ENCODE measurements around the gene INO80E.
"Not testable (repeated sequence)": the region's sequence is repeated elsewhere in the genome, so short reads cannot be mapped to it uniquely, and the experiment has no call there.

INO80E gene

GRCh38 chr16:30016555-30017276 lies 20.7 kb downstream of the INO80E start:
- no peak for ATAC-seq
- TF ChIP-seq CSDC2 (CRISPR knock-in tag; IDR thresholded peaks at IDR 0.05): no peak
- no peak for TF ChIP-seq TCF4 (CRISPR knock-in tag; IDR thresholded peaks at IDR 0.05; ENCODE audit: borderline replicate concordance)
- TF ChIP-seq PPARA (CRISPR knock-in tag; IDR thresholded peaks at IDR 0.05; ENCODE audit: borderline replicate concordance): no peak
- TF ChIP-seq ISL1 (CRISPR knock-in tag; IDR thresholded peaks at IDR 0.05): no peak
- no peak for TF ChIP-seq TSHZ2 (CRISPR knock-in tag; IDR thresholded peaks at IDR 0.05)
- no peak for TF ChIP-seq CREB5 (CRISPR knock-in tag; IDR thresholded peaks at IDR 0.05; ENCODE audit: low read depth)
- no peak for TF ChIP-seq PATZ1 (CRISPR knock-in tag; IDR thresholded peaks at IDR 0.05; ENCODE audit: borderline replicate concordance)
- TF ChIP-seq CSRNP3 (CRISPR knock-in tag; IDR thresholded peaks at IDR 0.05): no peak
- TF ChIP-seq ARNTL (CRISPR knock-in tag; IDR thresholded peaks at IDR 0.05; ENCODE audit: borderline replicate concordance, low read depth): no peak
- no peak for TF ChIP-seq GLIS3 (CRISPR knock-in tag; IDR thresholded peaks at IDR 0.05)
- TF ChIP-seq RARB (CRISPR knock-in tag; IDR thresholded peaks at IDR 0.05): no peak

GRCh38 chr16:30017277-30017656 lies 21.2 kb downstream of the INO80E start:
- TF ChIP-seq ZNF8 (CRISPR knock-in tag; IDR thresholded peaks at IDR 0.05) (no peak), RARB (CRISPR knock-in tag; IDR thresholded peaks at IDR 0.05) (no peak), PPARA (CRISPR knock-in tag; IDR thresholded peaks at IDR 0.05; ENCODE audit: borderline replicate concordance) (no peak), SNAI2 (CRISPR knock-in tag; IDR thresholded peaks at IDR 0.05) (no peak), TOX (CRISPR knock-in tag; IDR thresholded peaks at IDR 0.05; ENCODE audit: borderline replicate concordance) (no peak), ISL1 (CRISPR knock-in tag; IDR thresholded peaks at IDR 0.05) (no peak), ZNF565 (CRISPR knock-in tag; conservative IDR thresholded peaks at IDR 0.05; ENCODE audit: low read depth) (no peak), PATZ1 (CRISPR knock-in tag; IDR thresholded peaks at IDR 0.05; ENCODE audit: borderline replicate concordance) (no peak), ARNTL (CRISPR knock-in tag; IDR thresholded peaks at IDR 0.05; ENCODE audit: borderline replicate concordance, low read depth) (no peak), ZNF70 (CRISPR knock-in tag; IDR thresholded peaks at IDR 0.05) (no peak), ESRRG (CRISPR knock-in tag; IDR thresholded peaks at IDR 0.05) (no peak), CSRNP3 (CRISPR knock-in tag; IDR thresholded peaks at IDR 0.05) (no peak), BACH2 (CRISPR knock-in tag; IDR thresholded peaks at IDR 0.05; ENCODE audit: borderline replicate concordance) (no peak)
- no peak for ATAC-seq

GRCh38 chr16:30017937-30018336 lies 21.9 kb downstream of the INO80E start:
- ATAC-seq: not testable (repeated sequence)
